Chondrocyte (in vitro differentiated cells): ENCODE measurements around the gene IQSEC3. TPM values are rescaled to one million over a fixed set of nuclear protein-coding genes. Genes with fewer than 3 reads are reported as not detected.

Source experiments
- DNase-seq: peaks from one replicate; pipeline ENCODE4 v3.0.0; 2021; ENCODE audit warnings: mixed read lengths, low spot score
- H3K27ac Mint-ChIP-seq: one replicate; pipeline ENCODE4 v1.8.0; 2021; ENCODE audit warnings: mild to moderate bottlenecking, moderate library complexity, mixed read lengths; ENCODE audit not compliant: unreplicated experiment
- H3K27me3 Mint-ChIP-seq: 2 replicates; pipeline ENCODE4 v1.8.0; 2021; ENCODE audit warnings: low read depth, mixed read lengths
- H3K36me3 Mint-ChIP-seq: 2 replicates; pipeline ENCODE4 v1.8.0; 2021; ENCODE audit warnings: low read depth, mixed read lengths
- H3K4me1 Mint-ChIP-seq: 2 replicates; pipeline ENCODE4 v1.8.0; 2021; ENCODE audit warnings: low read depth, mild to moderate bottlenecking, mixed read lengths
- H3K4me3 Mint-ChIP-seq: one replicate; pipeline ENCODE4 v1.8.0; 2021; ENCODE audit warnings: mild to moderate bottlenecking, moderate library complexity, mixed read lengths; ENCODE audit not compliant: unreplicated experiment
- H3K9me3 Mint-ChIP-seq: 2 replicates; pipeline ENCODE4 v1.8.0; 2021; ENCODE audit warnings: low read depth, mixed read lengths
- total RNA-seq: library from RNA; stranded (reverse); gene quantifications from 3 replicates; pipeline ENCODE4 v1.2.1, GENCODE V29; 2021
- TF ChIP-seq, protein P1 (sequence below): fragments of 200-600 bp; sonication (generic); IDR thresholded peaks from 2 replicates; pipeline ENCODE4 v1.5.0; 2021; ENCODE audit warnings: antibody characterized with exemption, mild to moderate bottlenecking, moderate library complexity

IQSEC3 gene
- total RNA-seq, 1 donor from 2014 or later, result not detected

- TF ChIP-seq, protein P1, sequence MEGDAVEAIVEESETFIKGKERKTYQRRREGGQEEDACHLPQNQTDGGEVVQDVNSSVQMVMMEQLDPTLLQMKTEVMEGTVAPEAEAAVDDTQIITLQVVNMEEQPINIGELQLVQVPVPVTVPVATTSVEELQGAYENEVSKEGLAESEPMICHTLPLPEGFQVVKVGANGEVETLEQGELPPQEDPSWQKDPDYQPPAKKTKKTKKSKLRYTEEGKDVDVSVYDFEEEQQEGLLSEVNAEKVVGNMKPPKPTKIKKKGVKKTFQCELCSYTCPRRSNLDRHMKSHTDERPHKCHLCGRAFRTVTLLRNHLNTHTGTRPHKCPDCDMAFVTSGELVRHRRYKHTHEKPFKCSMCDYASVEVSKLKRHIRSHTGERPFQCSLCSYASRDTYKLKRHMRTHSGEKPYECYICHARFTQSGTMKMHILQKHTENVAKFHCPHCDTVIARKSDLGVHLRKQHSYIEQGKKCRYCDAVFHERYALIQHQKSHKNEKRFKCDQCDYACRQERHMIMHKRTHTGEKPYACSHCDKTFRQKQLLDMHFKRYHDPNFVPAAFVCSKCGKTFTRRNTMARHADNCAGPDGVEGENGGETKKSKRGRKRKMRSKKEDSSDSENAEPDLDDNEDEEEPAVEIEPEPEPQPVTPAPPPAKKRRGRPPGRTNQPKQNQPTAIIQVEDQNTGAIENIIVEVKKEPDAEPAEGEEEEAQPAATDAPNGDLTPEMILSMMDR, result no peak
- Mint-ChIP-seq H3K4me1 (peaks cover 65% of the 10 kb centered on the region), H3K4me3 (no peak overlapping the region), H3K9me3 (no peaks in the 10 kb centered on the region), H3K27ac (no peak overlapping the region), H3K27me3 (no peaks in the 10 kb centered on the region), H3K36me3 (no peaks in the 10 kb centered on the region)
- no peak for DNase-seq
These were observed 112.7 kb downstream of the IQSEC3 start for GRCh38 chr12:179131-179884.

- TF ChIP-seq, protein P1, result no peak
- H3K4me3 Mint-ChIP-seq, result no peak overlapping the region
- no peak for DNase-seq
- H3K4me1 Mint-ChIP-seq, result peaks cover 65% of the 10 kb centered on the region
- H3K27me3 Mint-ChIP-seq, result peaks cover 2% of the 10 kb centered on the region
- no peaks in the 10 kb centered on the region for H3K36me3 Mint-ChIP-seq
- no peaks in the 10 kb centered on the region for H3K9me3 Mint-ChIP-seq
- H3K27ac Mint-ChIP-seq, result no peak overlapping the region
These were observed 113.3 kb downstream of the IQSEC3 start for GRCh38 chr12:179885-180284.

GRCh38 chr12:180445-180844 lies 113.9 kb downstream of the IQSEC3 start:
- DNase-seq, result no peak
- H3K4me1 Mint-ChIP-seq, result peaks cover 59% of the 10 kb centered on the region
- H3K27me3 Mint-ChIP-seq, result peaks cover 2% of the 10 kb centered on the region
- TF ChIP-seq, protein P1, result no peak
- H3K4me3 Mint-ChIP-seq, result no peak overlapping the region
- H3K36me3 Mint-ChIP-seq, result no peaks in the 10 kb centered on the region
- no peaks in the 10 kb centered on the region for H3K9me3 Mint-ChIP-seq
- H3K27ac Mint-ChIP-seq, result no peak overlapping the region

DNA sequence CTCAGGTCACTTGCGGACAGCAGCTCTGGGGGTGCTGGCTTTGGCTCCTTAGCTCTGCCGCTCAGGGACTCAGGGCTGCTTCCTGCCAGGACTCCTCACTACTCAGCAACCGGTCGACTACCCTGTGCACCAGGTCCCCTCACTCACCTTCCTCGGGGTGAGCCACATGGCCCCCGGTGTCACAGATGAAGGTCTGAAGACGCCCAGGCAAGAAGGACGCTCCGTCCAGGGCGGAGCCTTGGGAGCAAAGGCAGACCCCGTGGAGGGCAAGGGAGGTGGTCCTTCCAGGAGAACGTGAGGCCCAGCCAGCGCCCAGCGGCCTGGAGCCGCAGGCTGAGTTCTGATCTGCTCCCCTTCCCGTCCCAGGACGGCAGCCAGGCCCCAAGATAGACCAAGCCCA lies 115.4 kb downstream of the IQSEC3 start:
- Mint-ChIP-seq H3K36me3 (no peaks in the 10 kb centered on the region), H3K27me3 (peaks cover 2% of the 10 kb centered on the region), H3K4me3 (no peak overlapping the region), H3K4me1 (peaks cover 47% of the 10 kb centered on the region), H3K27ac (no peak overlapping the region), H3K9me3 (no peaks in the 10 kb centered on the region)
- TF ChIP-seq, protein P1, result no peak
- no peak for DNase-seq

DNA sequence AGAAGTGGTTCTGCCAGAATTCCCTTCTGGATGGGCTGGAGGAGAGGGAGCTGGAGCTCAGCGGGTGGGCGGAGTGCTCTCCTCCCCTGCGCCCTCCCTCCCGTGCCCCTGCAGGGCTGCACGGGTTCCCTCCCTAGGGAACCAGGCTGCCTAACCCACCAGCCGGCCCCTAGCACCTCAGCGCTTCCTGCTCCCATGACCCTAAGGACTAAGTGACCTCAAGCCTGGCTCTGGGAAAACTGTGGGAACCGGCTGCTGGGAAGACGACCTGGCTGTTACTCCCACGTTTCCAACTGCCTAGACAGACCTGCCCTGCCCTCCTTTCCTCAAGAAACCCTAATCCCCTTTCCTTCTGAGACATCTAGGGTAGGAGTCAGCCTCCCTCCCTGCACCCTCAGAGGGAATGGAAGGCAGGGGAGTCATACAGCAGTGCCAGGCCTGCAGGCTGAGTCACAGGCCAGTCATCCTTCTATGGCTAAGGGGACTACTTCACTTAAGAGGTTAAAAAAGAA lies 115.9 kb downstream of the IQSEC3 start:
- Mint-ChIP-seq H3K36me3 (no peaks in the 10 kb centered on the region), H3K4me1 (peaks cover 42% of the 10 kb centered on the region), H3K27me3 (peaks cover 2% of the 10 kb centered on the region), H3K9me3 (no peaks in the 10 kb centered on the region), H3K4me3 (no peak overlapping the region), H3K27ac (peak overlapping the region; percentile 62)
- TF ChIP-seq, protein P1, result no peak
- peak; percentile 56 for DNase-seq
